ENCODE data around the gene OXLD1.

OXLD1 gene

GRCh38 chr17:81712468-81713003 is 46.1 kb upstream of the OXLD1 start:
- peak; percentile 51 for DNase-seq (ENCODE audit: low read depth)
- TF ChIP-seq CTCF (IDR thresholded peaks at IDR 0.05; ENCODE audit: insufficient read depth, low read depth, low read length, missing control alignments), result peak; percentile 25
- H3K4me3 ChIP-seq (ENCODE audit: low read length), result peak overlapping the region; percentile 69

- DNase-seq (ENCODE audit: low read depth), result peak; percentile 88
- no peak for TF ChIP-seq CTCF (IDR thresholded peaks at IDR 0.05; ENCODE audit: insufficient read depth, low read depth, low read length, missing control alignments)
- peak within 1 kb of the TSS; percentile 69 for H3K4me3 ChIP-seq (ENCODE audit: low read length)
These were observed 45.5 kb upstream of the OXLD1 start, which contains the start of gene SLC25A10 for GRCh38 chr17:81711814-81712467. Gene SLC25A10, plus strand, starts transcription at chr17:81712284. Its CDS starts 143 bp downstream, at chr17:81712427.

GRCh38 chr17:81710514-81711308 is 44.3 kb upstream of the OXLD1 start:
- peak; percentile 15 for DNase-seq (ENCODE audit: low read depth)
- H3K4me3 ChIP-seq (ENCODE audit: low read length), result peak overlapping the region; percentile 34
- no peak for TF ChIP-seq CTCF (IDR thresholded peaks at IDR 0.05; ENCODE audit: insufficient read depth, low read depth, low read length, missing control alignments)

GRCh38 chr17:81708739-81709185 is 42.4 kb upstream of the OXLD1 start:
- H3K4me3 ChIP-seq (ENCODE audit: low read length), result no peak overlapping the region

GRCh38 chr17:81707725-81708646 is 41.6 kb upstream of the OXLD1 start:
- TF ChIP-seq CTCF (IDR thresholded peaks at IDR 0.05; ENCODE audit: insufficient read depth, low read depth, low read length, missing control alignments), result no peak
- no peak overlapping the region for H3K4me3 ChIP-seq (ENCODE audit: low read length)
- no peak for DNase-seq (ENCODE audit: low read depth)

More at GRCh38 chr17:81708739-81709185, 42.4 kb upstream of the OXLD1 start:
- DNase-seq (ENCODE audit: low read depth), result no peak
- no peak for TF ChIP-seq CTCF (IDR thresholded peaks at IDR 0.05; ENCODE audit: insufficient read depth, low read depth, low read length, missing control alignments)
